ENCODE data around the gene LHFPL6. TPM values are rescaled to one million over a fixed set of nuclear protein-coding genes. Genes with fewer than 3 reads are reported as not detected.
"Not testable (repeated sequence)": the region's sequence is repeated elsewhere in the genome, so short reads cannot be mapped to it uniquely, and the experiment has no call there.

LHFPL6 gene
- total RNA-seq, 1 donor: 57.9 TPM

- TF ChIP-seq CTCF (IDR thresholded peaks at IDR 0.05; ENCODE audit: insufficient read depth, low read depth, low read length): no peak
- DNase-seq (ENCODE audit: low read depth): peak; percentile 2
These were observed 249.0 kb downstream of the LHFPL6 start for GRCh38 chr13:39353988-39354387.

GRCh38 chr13:39350461-39350881 lies 252.5 kb downstream of the LHFPL6 start:
- TF ChIP-seq CTCF (IDR thresholded peaks at IDR 0.05; ENCODE audit: insufficient read depth, low read depth, low read length): no peak
- H3K4me3 ChIP-seq (ENCODE audit: low read depth, low read length): no peak overlapping the region
- DNase-seq (ENCODE audit: low read depth): no peak

More at GRCh38 chr13:39353988-39354387, 249.0 kb downstream of the LHFPL6 start:
- no peak overlapping the region for H3K4me3 ChIP-seq (ENCODE audit: low read depth, low read length)

GRCh38 chr13:39349391-39349960 lies 253.5 kb downstream of the LHFPL6 start:
- H3K4me3 ChIP-seq (ENCODE audit: low read depth, low read length): no peak overlapping the region
- DNase-seq (ENCODE audit: low read depth): no peak
- TF ChIP-seq CTCF (IDR thresholded peaks at IDR 0.05; ENCODE audit: insufficient read depth, low read depth, low read length): no peak

GRCh38 chr13:39347926-39348901 lies 254.8 kb downstream of the LHFPL6 start:
- no peak for TF ChIP-seq CTCF (IDR thresholded peaks at IDR 0.05; ENCODE audit: insufficient read depth, low read depth, low read length)
- DNase-seq (ENCODE audit: low read depth): no peak
- no peak overlapping the region for H3K4me3 ChIP-seq (ENCODE audit: low read depth, low read length)

DNA sequence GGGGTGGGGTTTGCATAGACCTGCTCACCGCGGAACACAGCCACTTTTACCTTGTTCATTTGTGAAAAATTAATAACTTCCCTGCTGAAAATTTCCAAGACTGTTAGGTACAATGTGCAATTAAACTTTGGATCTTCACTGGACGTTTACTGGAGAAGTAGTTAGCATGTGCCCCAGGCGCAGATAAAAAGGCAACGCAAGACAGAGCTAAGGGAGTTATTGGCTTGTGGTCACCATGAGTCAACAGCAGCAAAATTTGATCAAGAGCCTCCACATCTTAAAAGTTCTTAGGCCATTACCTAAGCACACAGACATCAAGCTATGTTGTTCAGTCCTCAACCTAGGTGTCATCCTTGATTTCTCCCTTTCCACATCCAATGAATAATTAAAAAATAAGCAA lies 257.0 kb downstream of the LHFPL6 start:
- H3K4me3 ChIP-seq (ENCODE audit: low read depth, low read length): no peak overlapping the region
- no peak for DNase-seq (ENCODE audit: low read depth)
- no peak for TF ChIP-seq CTCF (IDR thresholded peaks at IDR 0.05; ENCODE audit: insufficient read depth, low read depth, low read length)

GRCh38 chr13:39341251-39341650 lies 261.7 kb downstream of the LHFPL6 start:
- no peak for TF ChIP-seq CTCF (IDR thresholded peaks at IDR 0.05; ENCODE audit: insufficient read depth, low read depth, low read length)
- DNase-seq (ENCODE audit: low read depth): no peak
- H3K4me3 ChIP-seq (ENCODE audit: low read depth, low read length): no peak overlapping the region

DNA sequence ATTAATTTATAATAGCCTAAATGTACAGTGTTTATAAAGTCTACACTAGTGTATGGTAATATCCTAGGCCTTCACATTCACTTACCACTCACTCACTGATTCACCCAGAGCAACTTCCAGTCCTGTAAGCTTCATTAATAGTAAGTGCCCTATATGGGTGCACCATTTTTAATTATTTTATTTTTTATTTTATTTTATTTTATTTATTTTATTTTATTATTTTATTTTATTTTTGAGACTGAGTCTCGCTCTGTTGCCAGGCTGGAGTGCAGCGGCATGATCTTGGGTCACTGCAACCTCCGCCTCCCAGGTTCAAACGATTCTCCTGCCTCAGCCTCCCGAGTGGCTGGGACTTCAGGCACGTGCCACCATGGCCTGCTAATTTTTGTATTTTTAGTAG lies 264.9 kb downstream of the LHFPL6 start:
- not testable (repeated sequence) for DNase-seq (ENCODE audit: low read depth); H3K4me3 ChIP-seq (ENCODE audit: low read depth, low read length)

Data from fibroblast of villous mesenchyme (primary cell).